ENCODE measurements around the gene HSPA1B. TPM values are rescaled to one million over a fixed set of nuclear protein-coding genes. Genes with fewer than 3 reads are reported as not detected.
"Not testable (repeated sequence)": the region's sequence is repeated elsewhere in the genome, so short reads cannot be mapped to it uniquely, and the experiment has no call there.

The HSPA1B gene
- total RNA-seq, 3 donors from 2014 or later = 172 to 254 (median 200) TPM

DNA sequence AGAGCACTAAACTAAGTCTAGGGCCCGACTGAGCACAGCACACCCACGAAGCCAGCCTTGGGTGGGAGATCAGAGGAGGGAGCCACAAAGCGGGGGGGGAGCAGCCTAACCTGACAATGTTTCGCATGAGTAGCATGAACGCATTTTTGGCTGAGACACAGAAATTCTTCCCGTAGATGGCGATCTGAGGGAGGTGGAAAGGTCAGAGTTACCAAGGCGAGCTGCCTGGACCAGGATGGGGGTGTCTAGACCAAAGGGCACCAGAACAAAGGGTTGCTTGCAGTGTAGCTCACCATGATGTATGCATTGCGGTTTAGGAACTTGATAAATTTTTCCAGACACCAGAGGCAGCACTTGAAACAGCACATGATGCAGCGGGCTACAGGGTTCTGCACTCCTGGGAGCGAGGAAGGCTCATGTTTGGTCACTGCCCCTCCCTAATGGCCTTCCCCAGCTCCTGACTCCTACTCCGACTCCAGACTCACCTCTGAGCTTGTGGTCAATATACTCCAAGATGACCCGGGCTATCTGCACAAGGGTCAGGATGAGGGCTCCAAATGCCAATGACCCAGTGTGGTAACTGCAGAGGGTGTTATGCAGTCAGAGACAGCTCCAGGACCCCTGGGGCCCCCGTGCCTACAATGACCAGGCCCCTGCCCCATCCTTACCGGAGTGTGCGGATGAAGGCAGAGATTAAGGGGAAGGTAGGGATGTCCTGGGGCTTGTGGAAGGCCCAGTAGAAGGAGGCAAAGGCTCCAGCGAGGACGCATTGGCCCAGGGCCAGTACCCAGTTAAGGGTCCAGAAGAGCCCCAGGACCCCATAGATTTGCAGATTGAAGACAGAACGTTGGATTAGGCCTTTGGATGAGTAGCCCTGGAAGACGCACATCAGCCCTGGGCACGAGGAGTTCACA lies 37.9 kb downstream of the HSPA1B start:
- H3K4me1 ChIP-seq (ENCODE audit: low read depth) = peaks cover 4% of the 10 kb centered on the region
- H3K36me3 ChIP-seq (ENCODE audit: low read depth) = no peaks in the 10 kb centered on the region
- no peaks in the 10 kb centered on the region for H3K9me3 ChIP-seq
- no peak for DNase-seq
- intact Hi-C loops (cut with DNase I, micrococcal nuclease) = loop anchor here in 1 of 2 donors (10.0 kb wide), 1 partner anchor 181 kb away; the partner anchor contains the start of gene LY6G5C
- H3K4me3 ChIP-seq = no peak overlapping the region
- TF ChIP-seq CTCF (IDR thresholded peaks at IDR 0.05) = no peak
- no peak for ATAC-seq

- H3K4me1 ChIP-seq (ENCODE audit: low read depth); H3K4me3 ChIP-seq; DNase-seq; H3K36me3 ChIP-seq (ENCODE audit: low read depth); ATAC-seq; H3K9me3 ChIP-seq: not testable (repeated sequence)
- intact Hi-C loops (cut with DNase I, micrococcal nuclease) = loop anchor here in 1 of 2 donors (10.0 kb wide), 1 partner anchor 184 kb away; the partner anchor contains the start of gene LY6G5C
Observed at GRCh38 chr6:31868658-31868971, 41.1 kb downstream of the HSPA1B start.

- intact Hi-C loops (cut with DNase I, micrococcal nuclease) = loop anchor here in 1 of 2 donors (10.0 kb wide), 1 partner anchor 185 kb away; the partner anchor contains the start of gene LY6G5C
- no peak for ATAC-seq
- no peak for TF ChIP-seq CTCF (IDR thresholded peaks at IDR 0.05)
- no peak for DNase-seq
- no peaks in the 10 kb centered on the region for H3K9me3 ChIP-seq
- H3K4me3 ChIP-seq = no peak overlapping the region
- H3K4me1 ChIP-seq (ENCODE audit: low read depth) = peaks cover under 1% of the 10 kb centered on the region
- no peaks in the 10 kb centered on the region for H3K36me3 ChIP-seq (ENCODE audit: low read depth)
Observed at GRCh38 chr6:31869343-31869742, 41.8 kb downstream of the HSPA1B start.

DNA sequence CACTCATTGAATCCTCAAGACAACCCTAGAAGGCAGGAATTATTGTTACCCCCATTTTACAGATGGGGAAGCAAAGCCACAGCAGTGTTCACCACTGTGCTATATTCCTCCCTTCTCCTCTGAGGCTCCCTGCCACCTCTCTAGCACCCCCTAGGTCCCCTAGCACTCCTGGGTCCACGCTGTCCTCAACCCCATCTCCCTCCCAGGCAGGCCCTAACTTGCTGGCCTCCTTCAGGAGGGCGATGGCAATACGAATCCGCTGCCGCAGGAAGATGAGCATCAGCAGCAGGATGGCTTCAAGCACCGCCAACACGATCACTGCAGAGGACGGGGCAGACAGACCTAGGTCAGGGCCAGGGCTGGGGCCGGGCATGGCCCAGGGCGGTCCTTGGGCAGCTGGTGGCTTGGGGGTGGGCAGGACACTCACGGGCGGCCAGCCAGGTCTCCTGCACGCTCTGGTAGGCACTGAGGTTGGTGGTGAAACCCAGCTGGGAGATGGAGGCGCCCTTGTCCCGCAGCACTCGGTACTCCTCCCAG lies 42.9 kb downstream of the HSPA1B start:
- ATAC-seq = no peak
- no peaks in the 10 kb centered on the region for H3K36me3 ChIP-seq (ENCODE audit: low read depth)
- no peak overlapping the region for H3K4me3 ChIP-seq
- no peak for TF ChIP-seq CTCF (IDR thresholded peaks at IDR 0.05)
- intact Hi-C loops (cut with DNase I, micrococcal nuclease) = no loop called here
- H3K9me3 ChIP-seq = no peaks in the 10 kb centered on the region
- no peak for DNase-seq
- H3K4me1 ChIP-seq (ENCODE audit: low read depth) = peaks cover 10% of the 10 kb centered on the region

DNA sequence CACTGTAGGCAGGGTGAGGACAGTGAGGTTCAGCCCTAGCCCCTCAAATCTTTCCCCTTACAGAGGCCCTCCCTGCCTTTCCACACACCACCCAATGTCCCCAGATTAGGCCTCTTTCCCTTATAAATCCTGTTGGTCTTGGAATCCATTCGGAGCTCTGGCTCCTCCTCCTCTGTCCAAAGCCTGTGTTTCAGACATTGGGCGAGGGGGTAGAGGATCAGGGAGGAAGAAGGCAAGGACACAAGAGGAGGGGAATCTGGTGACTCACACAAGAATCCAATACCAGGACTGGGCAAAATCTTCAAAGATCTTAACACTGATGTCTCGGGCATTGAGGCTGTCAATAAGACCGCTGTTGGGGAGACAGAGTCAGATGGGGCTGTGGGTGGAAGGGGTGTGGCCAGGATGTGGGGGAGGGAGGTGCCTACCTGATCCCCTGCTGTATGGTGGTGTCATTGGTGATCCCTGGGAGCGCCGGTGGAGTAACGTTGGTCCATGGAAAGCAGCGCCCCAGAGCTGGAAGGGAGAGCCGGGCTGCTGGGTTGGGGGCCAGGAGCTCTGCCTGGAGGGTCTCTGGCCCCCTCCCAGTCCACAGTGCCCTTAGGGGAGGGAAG lies 43.6 kb downstream of the HSPA1B start:
- peaks cover 17% of the 10 kb centered on the region for H3K4me1 ChIP-seq (ENCODE audit: low read depth)
- intact Hi-C loops (cut with DNase I, micrococcal nuclease) = no loop called here
- ATAC-seq (no peak), DNase-seq (no peak)
- no peaks in the 10 kb centered on the region for H3K9me3 ChIP-seq
- H3K4me3 ChIP-seq = no peak overlapping the region
- no peaks in the 10 kb centered on the region for H3K36me3 ChIP-seq (ENCODE audit: low read depth)
- no peak for TF ChIP-seq CTCF (IDR thresholded peaks at IDR 0.05)

Data from mucosa of descending colon (tissue), 3 donors.